Fibroblast of lung (primary cell): Measurements from ENCODE around the gene SDK1. TPM values are rescaled to one million over a fixed set of nuclear protein-coding genes. Genes with fewer than 3 reads are reported as not detected.

Experiments used
- DNase-seq, 2 donors: peaks; one replicate each; pipeline versions ENCODE4 v3.0.0 to v3.0.0-alpha.2; 2010; ENCODE audit warnings: low read depth in 2 of 2
- H2AFZ ChIP-seq: 2 replicates; pipeline ENCODE4 v1.5.1; 2012; ENCODE audit warnings: low read length, control low read depth, inconsistent platforms
- H3K27ac ChIP-seq: 2 replicates; pipeline ENCODE4 v1.5.1; 2011; ENCODE audit warnings: low read length, control low read depth; ENCODE audit not compliant: insufficient read depth
- H3K27me3 ChIP-seq: 2 replicates; pipeline ENCODE4 v1.5.1; 2011; ENCODE audit warnings: mild to moderate bottlenecking, low read length; ENCODE audit not compliant: control insufficient read depth, insufficient read depth
- H3K36me3 ChIP-seq: 2 replicates; pipeline ENCODE4 v1.5.1; 2011; ENCODE audit warnings: low read length; ENCODE audit not compliant: control insufficient read depth, insufficient read depth
- H3K4me1 ChIP-seq: 2 replicates; pipeline ENCODE4 v1.5.1; 2011; ENCODE audit warnings: low read length; ENCODE audit not compliant: control insufficient read depth, insufficient read depth; ENCODE audit errors: extremely low read depth
- H3K4me2 ChIP-seq: 2 replicates; pipeline ENCODE4 v1.5.1; 2011; ENCODE audit warnings: low read length, control low read depth; ENCODE audit not compliant: insufficient read depth; ENCODE audit errors: extremely low read depth
- H3K4me3 ChIP-seq, 4 experiments: fragments of 200-600 bp in 1 of 4; sonication (generic) in 1 of 4; replicated peaks in 1 of 4; 2 replicates each; pipeline ENCODE4 v1.5.1; 2011 to 2016; ENCODE audit warnings: low read length in 4 of 4, low read depth in 3 of 4, mild to moderate bottlenecking in 3 of 4, control low read depth in 2 of 4, inconsistent platforms in 1 of 4, mixed read lengths in 1 of 4; ENCODE audit not compliant: insufficient read depth in 1 of 4; ENCODE audit errors: control extremely low read depth in 1 of 4
- H3K79me2 ChIP-seq: 2 replicates; pipeline ENCODE4 v1.5.1; 2012; ENCODE audit warnings: mild to moderate bottlenecking, low read length, inconsistent platforms; ENCODE audit not compliant: control insufficient read depth, insufficient read depth
- H3K9ac ChIP-seq: 2 replicates; pipeline ENCODE4 v1.5.1; 2011; ENCODE audit warnings: mild to moderate bottlenecking, low read length, control low read depth; ENCODE audit not compliant: insufficient read depth
- H3K9me3 ChIP-seq: 2 replicates; pipeline ENCODE4 v1.5.1; 2012; ENCODE audit warnings: low read depth, low read length; ENCODE audit not compliant: control insufficient read depth, insufficient read depth
- H4K20me1 ChIP-seq: 2 replicates; pipeline ENCODE4 v1.5.1; 2011; ENCODE audit warnings: low read length; ENCODE audit not compliant: control insufficient read depth, insufficient read depth; ENCODE audit errors: extremely low read depth
- EZH2 ChIP-seq: IDR thresholded peaks from 2 replicates; pipeline ENCODE4 v1.5.1; 2012; ENCODE audit warnings: low read length, control low read depth, mild to moderate bottlenecking; ENCODE audit errors: missing control alignments
- polyA plus RNA-seq, 2 donors: library from polyadenylated mRNA; depleted of rRNA in 1 of 2; stranded (reverse) in 1 of 2; unstranded in 1 of 2; fragments of >200 nt; gene quantifications; 2 replicates each; pipeline ENCODE4 v1.2.1, GENCODE V29; 2011 to 2012; ENCODE audit warnings: missing spikeins in 1 of 2
- total RNA-seq: library from RNA; depleted of rRNA; stranded (reverse); fragments of >200 nt; gene quantifications from 2 replicates; pipeline ENCODE4 v1.2.1, GENCODE V29; 2014
- TF ChIP-seq, protein P1 (sequence below), 2 donors: IDR thresholded peaks in 1 of 2; conservative IDR thresholded peaks in 1 of 2; 1 replicate in 1 of 2; 2 replicates in 1 of 2; pipeline ENCODE4 v1.5.1; 2011 to 2012; ENCODE audit warnings: low read length in 2 of 2, control low read depth in 1 of 2, inconsistent platforms in 1 of 2, low read depth in 1 of 2, mild to moderate bottlenecking in 1 of 2

The SDK1 gene
- total and polyA plus RNA-seq, 2 donors (not counting 1 experiment from before 2014, with no cell fraction given), result 1.0 to 8.6 TPM

- Histone ChIP-seq H3K4me2 (no peak overlapping the region), H3K9ac (no peak overlapping the region), H2AFZ (no peak overlapping the region), H3K27ac (no peak overlapping the region), H3K79me2 (no peaks in the 10 kb centered on the region), H3K4me3 (no peak overlapping the region), H3K9me3 (no peaks in the 10 kb centered on the region), H4K20me1 (no peaks in the 10 kb centered on the region), H3K36me3 (no peaks in the 10 kb centered on the region), H3K27me3 (no peaks in the 10 kb centered on the region), H3K4me1 (no peaks in the 10 kb centered on the region)
- no peak for DNase-seq
- TF ChIP-seq, protein P1, sequence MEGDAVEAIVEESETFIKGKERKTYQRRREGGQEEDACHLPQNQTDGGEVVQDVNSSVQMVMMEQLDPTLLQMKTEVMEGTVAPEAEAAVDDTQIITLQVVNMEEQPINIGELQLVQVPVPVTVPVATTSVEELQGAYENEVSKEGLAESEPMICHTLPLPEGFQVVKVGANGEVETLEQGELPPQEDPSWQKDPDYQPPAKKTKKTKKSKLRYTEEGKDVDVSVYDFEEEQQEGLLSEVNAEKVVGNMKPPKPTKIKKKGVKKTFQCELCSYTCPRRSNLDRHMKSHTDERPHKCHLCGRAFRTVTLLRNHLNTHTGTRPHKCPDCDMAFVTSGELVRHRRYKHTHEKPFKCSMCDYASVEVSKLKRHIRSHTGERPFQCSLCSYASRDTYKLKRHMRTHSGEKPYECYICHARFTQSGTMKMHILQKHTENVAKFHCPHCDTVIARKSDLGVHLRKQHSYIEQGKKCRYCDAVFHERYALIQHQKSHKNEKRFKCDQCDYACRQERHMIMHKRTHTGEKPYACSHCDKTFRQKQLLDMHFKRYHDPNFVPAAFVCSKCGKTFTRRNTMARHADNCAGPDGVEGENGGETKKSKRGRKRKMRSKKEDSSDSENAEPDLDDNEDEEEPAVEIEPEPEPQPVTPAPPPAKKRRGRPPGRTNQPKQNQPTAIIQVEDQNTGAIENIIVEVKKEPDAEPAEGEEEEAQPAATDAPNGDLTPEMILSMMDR (conservative IDR thresholded peaks at IDR 0.05 in 1 of 2, IDR thresholded peaks at IDR 0.05 in 1 of 2; ENCODE audit: low read depth in 1 of 2, low read length in 2 of 2), result no peak
- no peak for TF ChIP-seq EZH2
These were observed 998.4 kb downstream of the SDK1 start for GRCh38 chr7:4299431-4299830.

- H3K27me3 ChIP-seq, result no peaks in the 10 kb centered on the region
- no peaks in the 10 kb centered on the region for H3K9me3 ChIP-seq
- no peak for DNase-seq
- H3K4me2 ChIP-seq, result no peak overlapping the region
- no peaks in the 10 kb centered on the region for H3K36me3 ChIP-seq
- no peak overlapping the region for H3K9ac ChIP-seq
- H3K27ac ChIP-seq, result no peak overlapping the region
- no peak for TF ChIP-seq EZH2
- TF ChIP-seq, protein P1 (conservative IDR thresholded peaks at IDR 0.05 in 1 of 2, IDR thresholded peaks at IDR 0.05 in 1 of 2; ENCODE audit: low read depth in 1 of 2, low read length in 2 of 2), result no peak
- no peaks in the 10 kb centered on the region for H4K20me1 ChIP-seq
- no peaks in the 10 kb centered on the region for H3K79me2 ChIP-seq
- H2AFZ ChIP-seq, result no peak overlapping the region
- no peak overlapping the region for H3K4me3 ChIP-seq
- H3K4me1 ChIP-seq, result no peaks in the 10 kb centered on the region
These were observed 1001.3 kb downstream of the SDK1 start for GRCh38 chr7:4302203-4302905.

GRCh38 chr7:4307316-4308204 lies 1006.5 kb downstream of the SDK1 start:
- Histone ChIP-seq H3K79me2 (no peaks in the 10 kb centered on the region), H3K27me3 (no peaks in the 10 kb centered on the region), H2AFZ (no peak overlapping the region), H3K4me3 (no peak overlapping the region), H3K36me3 (no peaks in the 10 kb centered on the region), H4K20me1 (no peaks in the 10 kb centered on the region), H3K27ac (no peak overlapping the region), H3K9me3 (no peaks in the 10 kb centered on the region), H3K4me2 (no peak overlapping the region), H3K9ac (no peak overlapping the region), H3K4me1 (no peaks in the 10 kb centered on the region)
- TF ChIP-seq, protein P1 (conservative IDR thresholded peaks at IDR 0.05 in 1 of 2, IDR thresholded peaks at IDR 0.05 in 1 of 2; ENCODE audit: low read depth in 1 of 2, low read length in 2 of 2), result no peak
- TF ChIP-seq EZH2, result no peak
- no peak for DNase-seq
